ENCODE results near the gene TPT1. TPM values are rescaled to one million over a fixed set of nuclear protein-coding genes. Genes with fewer than 3 reads are reported as not detected.

The TPT1 gene
- total and polyA plus RNA-seq, 2 of the 13 experiments (the other 11 are each of a cell fraction or from before 2014, with no cell fraction given) = 2,953 to 3,594 TPM

DNA sequence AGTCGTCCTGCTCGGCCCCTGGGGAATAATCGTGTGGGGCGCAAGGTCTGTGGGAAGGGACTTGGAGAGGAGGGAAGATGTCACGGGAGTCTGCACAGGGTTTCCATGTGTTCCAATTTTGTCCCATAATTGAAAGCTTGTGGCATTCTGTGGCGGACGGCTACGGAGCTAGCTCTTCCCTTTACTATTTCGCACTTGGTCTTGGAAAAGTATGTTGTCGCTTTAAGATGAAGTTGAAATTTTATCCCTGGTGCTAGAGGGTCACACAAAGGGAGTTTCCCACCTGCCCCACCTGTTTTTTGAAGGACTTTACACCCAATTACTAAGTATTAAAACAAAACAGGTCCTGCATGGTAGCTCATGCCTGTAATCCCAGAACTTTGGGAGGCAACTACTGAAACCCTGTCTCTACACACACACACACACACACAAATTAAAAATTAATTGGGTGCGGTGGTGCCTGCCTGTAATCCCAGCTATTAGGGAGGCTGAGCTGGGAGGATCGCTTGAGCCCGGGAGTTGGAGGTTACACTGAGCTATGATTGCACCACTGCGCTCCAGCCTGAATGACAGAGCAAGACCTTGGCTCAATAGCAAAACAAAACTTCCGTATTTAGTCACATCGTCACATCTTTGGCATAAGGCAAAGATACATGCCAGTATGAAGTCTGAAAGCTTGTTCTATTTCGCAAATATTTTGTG, 967 bp upstream of the TPT1 start (continued):
- TF ChIP-seq, protein P1, sequence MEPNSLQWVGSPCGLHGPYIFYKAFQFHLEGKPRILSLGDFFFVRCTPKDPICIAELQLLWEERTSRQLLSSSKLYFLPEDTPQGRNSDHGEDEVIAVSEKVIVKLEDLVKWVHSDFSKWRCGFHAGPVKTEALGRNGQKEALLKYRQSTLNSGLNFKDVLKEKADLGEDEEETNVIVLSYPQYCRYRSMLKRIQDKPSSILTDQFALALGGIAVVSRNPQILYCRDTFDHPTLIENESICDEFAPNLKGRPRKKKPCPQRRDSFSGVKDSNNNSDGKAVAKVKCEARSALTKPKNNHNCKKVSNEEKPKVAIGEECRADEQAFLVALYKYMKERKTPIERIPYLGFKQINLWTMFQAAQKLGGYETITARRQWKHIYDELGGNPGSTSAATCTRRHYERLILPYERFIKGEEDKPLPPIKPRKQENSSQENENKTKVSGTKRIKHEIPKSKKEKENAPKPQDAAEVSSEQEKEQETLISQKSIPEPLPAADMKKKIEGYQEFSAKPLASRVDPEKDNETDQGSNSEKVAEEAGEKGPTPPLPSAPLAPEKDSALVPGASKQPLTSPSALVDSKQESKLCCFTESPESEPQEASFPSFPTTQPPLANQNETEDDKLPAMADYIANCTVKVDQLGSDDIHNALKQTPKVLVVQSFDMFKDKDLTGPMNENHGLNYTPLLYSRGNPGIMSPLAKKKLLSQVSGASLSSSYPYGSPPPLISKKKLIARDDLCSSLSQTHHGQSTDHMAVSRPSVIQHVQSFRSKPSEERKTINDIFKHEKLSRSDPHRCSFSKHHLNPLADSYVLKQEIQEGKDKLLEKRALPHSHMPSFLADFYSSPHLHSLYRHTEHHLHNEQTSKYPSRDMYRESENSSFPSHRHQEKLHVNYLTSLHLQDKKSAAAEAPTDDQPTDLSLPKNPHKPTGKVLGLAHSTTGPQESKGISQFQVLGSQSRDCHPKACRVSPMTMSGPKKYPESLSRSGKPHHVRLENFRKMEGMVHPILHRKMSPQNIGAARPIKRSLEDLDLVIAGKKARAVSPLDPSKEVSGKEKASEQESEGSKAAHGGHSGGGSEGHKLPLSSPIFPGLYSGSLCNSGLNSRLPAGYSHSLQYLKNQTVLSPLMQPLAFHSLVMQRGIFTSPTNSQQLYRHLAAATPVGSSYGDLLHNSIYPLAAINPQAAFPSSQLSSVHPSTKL (CRISPR knock-in tag; IDR thresholded peaks at IDR 0.05) = peak; percentile 11; the same call in 1 of the 2 replicates
- TF ChIP-seq MTF2 (CRISPR knock-in tag; IDR thresholded peaks at IDR 0.05; ENCODE audit: borderline replicate concordance) (no peak), MEIS1 (CRISPR knock-in tag; IDR thresholded peaks at IDR 0.05; ENCODE audit: borderline replicate concordance) (0 out of 2 replicates have a peak, but pooled peaks have one; percentile 23), BRD4 (CRISPR knock-in tag; IDR thresholded peaks at IDR 0.05) (0 out of 2 replicates have a peak, but pooled peaks have one; percentile 19), ZNF367 (CRISPR knock-in tag; IDR thresholded peaks at IDR 0.05; ENCODE audit: borderline replicate concordance) (0 out of 2 replicates have a peak, but pooled peaks have one; percentile 45), TGIF2 (CRISPR knock-in tag; IDR thresholded peaks at IDR 0.05) (peak; percentile 23; the same call in 1 of the 2 replicates), ZNF605 (CRISPR knock-in tag; IDR thresholded peaks at IDR 0.05) (peak; percentile 53; the same call in 1 of the 2 replicates), ZNF563 (CRISPR knock-in tag; IDR thresholded peaks at IDR 0.05) (no peak), MXI1 (IDR thresholded peaks at IDR 0.05; ENCODE audit: borderline replicate concordance, low read depth, low read length) (no peak), FOXJ3 (CRISPR knock-in tag; IDR thresholded peaks at IDR 0.05; ENCODE audit: borderline replicate concordance) (0 out of 2 replicates have a peak, but pooled peaks have one; percentile 1), ZNF510 (CRISPR knock-in tag; IDR thresholded peaks at IDR 0.05; ENCODE audit: low read depth) (no peak)
- TF ChIP-seq, protein P2, sequence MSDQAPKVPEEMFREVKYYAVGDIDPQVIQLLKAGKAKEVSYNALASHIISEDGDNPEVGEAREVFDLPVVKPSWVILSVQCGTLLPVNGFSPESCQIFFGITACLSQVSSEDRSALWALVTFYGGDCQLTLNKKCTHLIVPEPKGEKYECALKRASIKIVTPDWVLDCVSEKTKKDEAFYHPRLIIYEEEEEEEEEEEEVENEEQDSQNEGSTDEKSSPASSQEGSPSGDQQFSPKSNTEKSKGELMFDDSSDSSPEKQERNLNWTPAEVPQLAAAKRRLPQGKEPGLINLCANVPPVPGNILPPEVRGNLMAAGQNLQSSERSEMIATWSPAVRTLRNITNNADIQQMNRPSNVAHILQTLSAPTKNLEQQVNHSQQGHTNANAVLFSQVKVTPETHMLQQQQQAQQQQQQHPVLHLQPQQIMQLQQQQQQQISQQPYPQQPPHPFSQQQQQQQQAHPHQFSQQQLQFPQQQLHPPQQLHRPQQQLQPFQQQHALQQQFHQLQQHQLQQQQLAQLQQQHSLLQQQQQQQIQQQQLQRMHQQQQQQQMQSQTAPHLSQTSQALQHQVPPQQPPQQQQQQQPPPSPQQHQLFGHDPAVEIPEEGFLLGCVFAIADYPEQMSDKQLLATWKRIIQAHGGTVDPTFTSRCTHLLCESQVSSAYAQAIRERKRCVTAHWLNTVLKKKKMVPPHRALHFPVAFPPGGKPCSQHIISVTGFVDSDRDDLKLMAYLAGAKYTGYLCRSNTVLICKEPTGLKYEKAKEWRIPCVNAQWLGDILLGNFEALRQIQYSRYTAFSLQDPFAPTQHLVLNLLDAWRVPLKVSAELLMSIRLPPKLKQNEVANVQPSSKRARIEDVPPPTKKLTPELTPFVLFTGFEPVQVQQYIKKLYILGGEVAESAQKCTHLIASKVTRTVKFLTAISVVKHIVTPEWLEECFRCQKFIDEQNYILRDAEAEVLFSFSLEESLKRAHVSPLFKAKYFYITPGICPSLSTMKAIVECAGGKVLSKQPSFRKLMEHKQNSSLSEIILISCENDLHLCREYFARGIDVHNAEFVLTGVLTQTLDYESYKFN (CRISPR knock-in tag; conservative IDR thresholded peaks at IDR 0.05) = no peak
- TF ChIP-seq, protein P3, sequence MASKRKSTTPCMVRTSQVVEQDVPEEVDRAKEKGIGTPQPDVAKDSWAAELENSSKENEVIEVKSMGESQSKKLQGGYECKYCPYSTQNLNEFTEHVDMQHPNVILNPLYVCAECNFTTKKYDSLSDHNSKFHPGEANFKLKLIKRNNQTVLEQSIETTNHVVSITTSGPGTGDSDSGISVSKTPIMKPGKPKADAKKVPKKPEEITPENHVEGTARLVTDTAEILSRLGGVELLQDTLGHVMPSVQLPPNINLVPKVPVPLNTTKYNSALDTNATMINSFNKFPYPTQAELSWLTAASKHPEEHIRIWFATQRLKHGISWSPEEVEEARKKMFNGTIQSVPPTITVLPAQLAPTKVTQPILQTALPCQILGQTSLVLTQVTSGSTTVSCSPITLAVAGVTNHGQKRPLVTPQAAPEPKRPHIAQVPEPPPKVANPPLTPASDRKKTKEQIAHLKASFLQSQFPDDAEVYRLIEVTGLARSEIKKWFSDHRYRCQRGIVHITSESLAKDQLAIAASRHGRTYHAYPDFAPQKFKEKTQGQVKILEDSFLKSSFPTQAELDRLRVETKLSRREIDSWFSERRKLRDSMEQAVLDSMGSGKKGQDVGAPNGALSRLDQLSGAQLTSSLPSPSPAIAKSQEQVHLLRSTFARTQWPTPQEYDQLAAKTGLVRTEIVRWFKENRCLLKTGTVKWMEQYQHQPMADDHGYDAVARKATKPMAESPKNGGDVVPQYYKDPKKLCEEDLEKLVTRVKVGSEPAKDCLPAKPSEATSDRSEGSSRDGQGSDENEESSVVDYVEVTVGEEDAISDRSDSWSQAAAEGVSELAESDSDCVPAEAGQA (IDR thresholded peaks at IDR 0.05; ENCODE audit: low read depth) = no peak
- TF ChIP-seq, protein P3 (CRISPR knock-in tag; IDR thresholded peaks at IDR 0.05; ENCODE audit: borderline replicate concordance) = 0 out of 2 replicates have a peak, but pooled peaks have one; percentile 63

Measured in HepG2 (cell line).